SK-N-SH (cell line): ENCODE results near the gene EIF4E1B. TPM values are rescaled to one million over a fixed set of nuclear protein-coding genes. Genes with fewer than 3 reads are reported as not detected.

Experiments used
- CTCF ChIA-PET: fragments of 300-600, 350-600 bp; formaldehyde crosslinking; extraction: SDS; loops from one replicate; lab custom pipeline; 2021; lab: Yijun Ruan, JAX
- POLR2A ChIA-PET: fragments of 350-600 bp; sonication (Branson Sonifier 250); formaldehyde crosslinking; extraction: SDS; loops from one replicate; lab custom pipeline; 2020; ENCODE audit warnings: antibody characterized with exemption, inconsistent platforms; lab: Yijun Ruan, JAX
- DNase-seq: peaks from one replicate; pipeline ENCODE4 v3.0.0; 2012
- H2AFZ ChIP-seq: fragments of 200-600 bp; sonication (generic); 2 replicates; pipeline ENCODE4 v1.8.1; 2016; ENCODE audit warnings: antibody characterized with exemption, mild to moderate bottlenecking, low read depth
- H3F3A ChIP-seq: fragments of 200-600 bp; sonication (generic); replicated peaks from 2 replicates; pipeline ENCODE3; 2016; ENCODE audit warnings: antibody characterized with exemption, mild to moderate bottlenecking; ENCODE audit not compliant: insufficient read depth
- H3K27ac ChIP-seq, 2 experiments: fragments of 200-500 bp in 1 of 2; fragments of 200-600 bp in 1 of 2; sonication (Bioruptor generic) in 1 of 2; sonication (generic), shearing (Covaris generic) in 1 of 2; 2 replicates each; pipeline versions ENCODE4 v1.5.1 to v1.6.1; 2014 to 2016; ENCODE audit warnings: low read depth in 2 of 2, inconsistent platforms in 1 of 2, low read length in 1 of 2, mild to moderate bottlenecking in 1 of 2, mixed read lengths in 1 of 2
- H3K27me3 ChIP-seq: fragments of 200-600 bp; sonication (generic), shearing (Covaris generic); 2 replicates; pipeline ENCODE4 v1.6.1; 2016; ENCODE audit warnings: mixed run types; ENCODE audit not compliant: insufficient read depth
- H3K36me3 ChIP-seq, 2 experiments: fragments of 200-500 bp in 1 of 2; fragments of 200-600 bp in 1 of 2; sonication (Bioruptor generic) in 1 of 2; sonication (generic) in 1 of 2; replicated peaks in 1 of 2; 2 replicates each; pipeline versions ENCODE3 to v1.5.1; 2014 to 2016; ENCODE audit warnings: low read length in 1 of 2, mild to moderate bottlenecking in 1 of 2; ENCODE audit not compliant: insufficient read depth in 2 of 2, control insufficient read depth in 1 of 2
- H3K4me1 ChIP-seq, 2 experiments: fragments of 200-500 bp in 1 of 2; fragments of 200-600 bp in 1 of 2; sonication (Bioruptor generic) in 1 of 2; sonication (generic), shearing (Covaris generic) in 1 of 2; 2 replicates each; pipeline versions ENCODE4 v1.5.1 to v1.6.1; 2014 to 2016; ENCODE audit warnings: low read depth in 1 of 2, low read length in 1 of 2, mixed run types in 1 of 2; ENCODE audit not compliant: insufficient read depth in 2 of 2, control insufficient read depth in 1 of 2
- H3K4me2 ChIP-seq: fragments of 200-600 bp; sonication (generic), shearing (Covaris generic); 2 replicates; pipeline ENCODE4 v1.6.1; 2017; ENCODE audit warnings: mixed run types
- H3K4me3 ChIP-seq, 2 experiments: fragments of 200-500 bp in 1 of 2; fragments of 200-600 bp in 1 of 2; sonication (Bioruptor generic) in 1 of 2; sonication (generic), shearing (Covaris generic) in 1 of 2; 2 replicates each; pipeline versions ENCODE4 v1.5.1 to v1.8.1; 2014 to 2016; ENCODE audit warnings: low read depth in 2 of 2, inconsistent platforms in 1 of 2, low read length in 1 of 2, mild to moderate bottlenecking in 1 of 2, mixed read lengths in 1 of 2, moderate library complexity in 1 of 2
- H3K79me2 ChIP-seq: fragments of 200-600 bp; sonication (generic); 2 replicates; pipeline ENCODE4 v1.8.1; 2017; ENCODE audit warnings: mild to moderate bottlenecking; ENCODE audit not compliant: insufficient read depth
- H3K9ac ChIP-seq: fragments of 200-600 bp; sonication (generic); 2 replicates; pipeline ENCODE4 v1.6.1; 2017; ENCODE audit warnings: mixed run types
- H3K9me2 ChIP-seq: fragments of 200-600 bp; sonication (generic); 2 replicates; pipeline ENCODE4 v1.6.1; 2017; ENCODE audit warnings: mixed run types
- H3K9me3 ChIP-seq: fragments of 200-600 bp; sonication (generic); 2 replicates; pipeline ENCODE4 v1.6.1; 2017; ENCODE audit warnings: mixed run types, mild to moderate bottlenecking, moderate library complexity
- H4K20me1 ChIP-seq: fragments of 200-600 bp; sonication (generic); 2 replicates; pipeline ENCODE4 v1.6.1; 2017; ENCODE audit warnings: mild to moderate bottlenecking, mixed run types; ENCODE audit not compliant: insufficient read depth
- CHD2 ChIP-seq: fragments of 150-350 bp; IDR thresholded peaks from 2 replicates; pipeline ENCODE4 v1.6.1; 2018; ENCODE audit warnings: low read length; ENCODE audit not compliant: partially characterized antibody
- ELF1 ChIP-seq: IDR thresholded peaks from 2 replicates; pipeline ENCODE4 v1.4.0; 2012
- EP300 ChIP-seq, 2 experiments: IDR thresholded peaks; 2 replicates each; pipeline versions ENCODE4 v1.4.0 to v1.6.1; 2012; ENCODE audit warnings: borderline replicate concordance in 1 of 2, low read depth in 1 of 2, low read length in 1 of 2
- FOSL2 ChIP-seq: IDR thresholded peaks from 2 replicates; pipeline ENCODE4 v1.4.0; 2012; ENCODE audit warnings: low read depth, mild to moderate bottlenecking, moderate library complexity, borderline replicate concordance
- MEF2A ChIP-seq: IDR thresholded peaks from 2 replicates; pipeline ENCODE4 v1.4.0; 2012; ENCODE audit warnings: low read depth, borderline replicate concordance
- MXI1 ChIP-seq: IDR thresholded peaks from 2 replicates; pipeline ENCODE4 v1.6.1; 2012; ENCODE audit warnings: mild to moderate bottlenecking, low read depth, low read length, improper control_type of control experiment
- POLR2AphosphoS5 ChIP-seq: IDR thresholded peaks from 2 replicates; pipeline ENCODE4 v1.6.1; 2012; ENCODE audit warnings: low read depth, low read length
- RAD21 ChIP-seq: IDR thresholded peaks from 2 replicates; pipeline ENCODE4 v1.6.1; 2012; ENCODE audit warnings: mild to moderate bottlenecking, low read length
- RCOR1 ChIP-seq: fragments of 150-350 bp; IDR thresholded peaks from 2 replicates; pipeline ENCODE4 v1.6.1; 2017; ENCODE audit warnings: antibody characterized with exemption, low read length
- TCF12 ChIP-seq: IDR thresholded peaks from 2 replicates; pipeline ENCODE4 v1.4.0; 2012
- TEAD4 ChIP-seq: IDR thresholded peaks from 2 replicates; pipeline ENCODE4 v1.4.0; 2012; ENCODE audit warnings: mild to moderate bottlenecking, borderline replicate concordance; ENCODE audit not compliant: insufficient read depth
- YY1 ChIP-seq: IDR thresholded peaks from 2 replicates; pipeline ENCODE4 v1.4.0; 2012; ENCODE audit warnings: low read depth, mild to moderate bottlenecking
- WGBS: methylation state at CpG from one replicate; pipeline ENCODE4 v1.1.6; 2017; ENCODE audit warnings: low lambda C conversion rate; 5-methylcytosine and 5-hydroxymethylcytosine counted together
- polyA plus RNA-seq, 3 experiments: library from polyadenylated mRNA; depleted of rRNA; stranded (reverse); fragments of >200 nt; gene quantifications; 2 replicates each; pipeline ENCODE4 v1.2.3, GENCODE V29; 2012
- TF ChIP-seq, protein P1 (sequence below): IDR thresholded peaks from 2 replicates; pipeline ENCODE4 v1.4.0; 2012; ENCODE audit warnings: low read depth
- TF ChIP-seq, protein P2 (sequence below): IDR thresholded peaks from 2 replicates; pipeline ENCODE4; 2012
- TF ChIP-seq, protein P3 (sequence below): IDR thresholded peaks from 2 replicates; pipeline ENCODE4 v1.4.0; 2012; ENCODE audit warnings: low read depth, borderline replicate concordance
- TF ChIP-seq, protein P4 (sequence below): fragments of 200-600 bp; sonication (generic); IDR thresholded peaks from 2 replicates; pipeline ENCODE4 v1.6.1; 2017; ENCODE audit warnings: antibody characterized with exemption, mild to moderate bottlenecking, moderate library complexity
- TF ChIP-seq, protein P5 (sequence below): IDR thresholded peaks from 2 replicates; pipeline ENCODE4 v1.6.1; 2012; ENCODE audit warnings: mild to moderate bottlenecking, low read depth, low read length, moderate library complexity

The EIF4E1B gene
- polyA plus RNA-seq, 1 of the 3 experiments (the other 2 are of a cell fraction): not detected

DNA sequence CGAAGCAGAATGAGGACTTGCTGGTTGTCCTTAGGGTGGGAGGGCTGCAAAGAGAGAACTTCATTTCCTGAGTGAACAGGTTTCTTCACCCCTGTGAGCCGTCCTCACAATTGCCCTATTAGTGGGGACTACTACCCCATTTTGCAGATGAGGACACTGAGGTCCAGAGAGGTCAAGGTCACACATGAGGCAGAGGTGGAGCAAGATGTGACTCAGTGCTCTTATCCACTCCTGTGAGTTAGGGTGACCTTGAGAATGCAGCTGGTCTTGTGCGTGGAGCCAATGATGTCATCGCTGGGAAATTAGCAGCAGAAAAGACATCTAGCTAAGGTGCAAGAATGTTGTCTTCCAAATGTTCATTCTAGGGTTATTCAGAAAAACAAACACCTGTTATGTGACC is 47.4 kb upstream of the EIF4E1B start:
- no peaks in the 10 kb centered on the region for H3K9me2 ChIP-seq
- H3K9ac ChIP-seq: no peak overlapping the region
- H3K4me2 ChIP-seq: no peak overlapping the region
- TF ChIP-seq EP300 (IDR thresholded peaks at IDR 0.05; ENCODE audit: borderline replicate concordance in 1 of 2, low read depth in 1 of 2, low read length in 1 of 2) (no peak), YY1 (no peak), TEAD4 (no peak), CHD2 (no peak), POLR2AphosphoS5 (no peak), MEF2A (no peak), RAD21 (no peak), MXI1 (no peak)
- TF ChIP-seq, protein P1, sequence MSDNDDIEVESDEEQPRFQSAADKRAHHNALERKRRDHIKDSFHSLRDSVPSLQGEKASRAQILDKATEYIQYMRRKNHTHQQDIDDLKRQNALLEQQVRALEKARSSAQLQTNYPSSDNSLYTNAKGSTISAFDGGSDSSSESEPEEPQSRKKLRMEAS: no peak
- TF ChIP-seq, protein P2, sequence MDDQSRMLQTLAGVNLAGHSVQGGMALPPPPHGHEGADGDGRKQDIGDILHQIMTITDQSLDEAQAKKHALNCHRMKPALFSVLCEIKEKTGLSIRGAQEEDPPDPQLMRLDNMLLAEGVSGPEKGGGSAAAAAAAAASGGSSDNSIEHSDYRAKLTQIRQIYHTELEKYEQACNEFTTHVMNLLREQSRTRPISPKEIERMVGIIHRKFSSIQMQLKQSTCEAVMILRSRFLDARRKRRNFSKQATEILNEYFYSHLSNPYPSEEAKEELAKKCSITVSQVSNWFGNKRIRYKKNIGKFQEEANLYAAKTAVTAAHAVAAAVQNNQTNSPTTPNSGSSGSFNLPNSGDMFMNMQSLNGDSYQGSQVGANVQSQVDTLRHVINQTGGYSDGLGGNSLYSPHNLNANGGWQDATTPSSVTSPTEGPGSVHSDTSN: no peak
- TF ChIP-seq, protein P3, sequence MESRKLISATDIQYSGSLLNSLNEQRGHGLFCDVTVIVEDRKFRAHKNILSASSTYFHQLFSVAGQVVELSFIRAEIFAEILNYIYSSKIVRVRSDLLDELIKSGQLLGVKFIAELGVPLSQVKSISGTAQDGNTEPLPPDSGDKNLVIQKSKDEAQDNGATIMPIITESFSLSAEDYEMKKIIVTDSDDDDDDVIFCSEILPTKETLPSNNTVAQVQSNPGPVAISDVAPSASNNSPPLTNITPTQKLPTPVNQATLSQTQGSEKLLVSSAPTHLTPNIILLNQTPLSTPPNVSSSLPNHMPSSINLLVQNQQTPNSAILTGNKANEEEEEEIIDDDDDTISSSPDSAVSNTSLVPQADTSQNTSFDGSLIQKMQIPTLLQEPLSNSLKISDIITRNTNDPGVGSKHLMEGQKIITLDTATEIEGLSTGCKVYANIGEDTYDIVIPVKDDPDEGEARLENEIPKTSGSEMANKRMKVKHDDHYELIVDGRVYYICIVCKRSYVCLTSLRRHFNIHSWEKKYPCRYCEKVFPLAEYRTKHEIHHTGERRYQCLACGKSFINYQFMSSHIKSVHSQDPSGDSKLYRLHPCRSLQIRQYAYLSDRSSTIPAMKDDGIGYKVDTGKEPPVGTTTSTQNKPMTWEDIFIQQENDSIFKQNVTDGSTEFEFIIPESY: no peak
- TF ChIP-seq, all 33 proteins: peak for 0
- Histone ChIP-seq H2AFZ (no peak overlapping the region), H3K4me1 (no peaks in the 10 kb centered on the region), H4K20me1 (no peaks in the 10 kb centered on the region), H3K36me3 (no peaks in the 10 kb centered on the region), H3F3A (no peaks in the 10 kb centered on the region), H3K27ac (no peak overlapping the region), H3K79me2 (no peaks in the 10 kb centered on the region), H3K9me3 (no peaks in the 10 kb centered on the region), H3K27me3 (no peaks in the 10 kb centered on the region), H3K4me3 (no peak overlapping the region)
- 76% methylated on average over 4 of the region's 4 CpGs for WGBS
- ChIA-PET POLR2A (no interaction called here), CTCF (interaction anchor here (0.7 to 4.0 kb wide), 3 partner anchors 10 to 166 kb away, joined by 3 to 16 read pairs (median 4); no protein-coding TSS in a partner anchor)
- DNase-seq: no peak

DNA sequence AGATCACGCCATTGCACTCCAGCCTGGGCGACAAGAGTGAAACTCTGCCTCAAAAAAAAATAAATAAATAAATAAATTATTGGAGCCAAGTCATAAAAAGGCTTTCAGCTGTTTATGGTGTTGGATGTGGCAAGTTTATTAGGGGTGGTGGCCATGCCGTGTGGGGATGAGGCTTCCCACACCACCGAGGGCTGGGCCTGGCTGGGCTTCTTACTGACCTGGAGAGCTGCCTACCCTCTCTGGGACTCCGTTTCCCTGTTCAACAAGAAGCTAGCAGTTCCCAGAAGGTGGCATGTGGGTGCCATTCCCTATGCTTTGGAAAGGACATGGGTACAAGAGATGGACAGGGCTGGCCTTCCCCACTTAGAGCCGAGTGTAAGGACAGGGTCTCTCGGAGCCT is 43.1 kb upstream of the EIF4E1B start:
- DNase-seq: no peak
- Histone ChIP-seq H3K9ac (no peak overlapping the region), H3F3A (no peaks in the 10 kb centered on the region), H3K4me2 (no peak overlapping the region), H3K36me3 (no peaks in the 10 kb centered on the region), H3K4me1 (no peaks in the 10 kb centered on the region), H2AFZ (no peak overlapping the region), H3K4me3 (no peak overlapping the region), H3K27me3 (no peaks in the 10 kb centered on the region), H3K27ac (no peak overlapping the region), H4K20me1 (no peaks in the 10 kb centered on the region), H3K9me2 (no peaks in the 10 kb centered on the region), H3K79me2 (no peaks in the 10 kb centered on the region), H3K9me3 (no peaks in the 10 kb centered on the region)
- CTCF ChIA-PET: interaction anchor here (1.1 to 1.5 kb wide), 3 partner anchors 14 to 139 kb away, joined by 3 to 7 read pairs (median 3); partner anchors contain the start of gene FAF2
- 74% methylated on average over 6 of the region's 7 CpGs for WGBS
- POLR2A ChIA-PET: no interaction called here
- TF ChIP-seq, protein P3: no peak
- TF ChIP-seq RCOR1 (no peak), RAD21 (no peak), ELF1 (no peak), TCF12 (no peak), EP300 (IDR thresholded peaks at IDR 0.05; ENCODE audit: borderline replicate concordance in 1 of 2, low read depth in 1 of 2, low read length in 1 of 2) (no peak), FOSL2 (no peak)
- TF ChIP-seq, protein P4, sequence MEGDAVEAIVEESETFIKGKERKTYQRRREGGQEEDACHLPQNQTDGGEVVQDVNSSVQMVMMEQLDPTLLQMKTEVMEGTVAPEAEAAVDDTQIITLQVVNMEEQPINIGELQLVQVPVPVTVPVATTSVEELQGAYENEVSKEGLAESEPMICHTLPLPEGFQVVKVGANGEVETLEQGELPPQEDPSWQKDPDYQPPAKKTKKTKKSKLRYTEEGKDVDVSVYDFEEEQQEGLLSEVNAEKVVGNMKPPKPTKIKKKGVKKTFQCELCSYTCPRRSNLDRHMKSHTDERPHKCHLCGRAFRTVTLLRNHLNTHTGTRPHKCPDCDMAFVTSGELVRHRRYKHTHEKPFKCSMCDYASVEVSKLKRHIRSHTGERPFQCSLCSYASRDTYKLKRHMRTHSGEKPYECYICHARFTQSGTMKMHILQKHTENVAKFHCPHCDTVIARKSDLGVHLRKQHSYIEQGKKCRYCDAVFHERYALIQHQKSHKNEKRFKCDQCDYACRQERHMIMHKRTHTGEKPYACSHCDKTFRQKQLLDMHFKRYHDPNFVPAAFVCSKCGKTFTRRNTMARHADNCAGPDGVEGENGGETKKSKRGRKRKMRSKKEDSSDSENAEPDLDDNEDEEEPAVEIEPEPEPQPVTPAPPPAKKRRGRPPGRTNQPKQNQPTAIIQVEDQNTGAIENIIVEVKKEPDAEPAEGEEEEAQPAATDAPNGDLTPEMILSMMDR: no peak
- TF ChIP-seq, protein P5, sequence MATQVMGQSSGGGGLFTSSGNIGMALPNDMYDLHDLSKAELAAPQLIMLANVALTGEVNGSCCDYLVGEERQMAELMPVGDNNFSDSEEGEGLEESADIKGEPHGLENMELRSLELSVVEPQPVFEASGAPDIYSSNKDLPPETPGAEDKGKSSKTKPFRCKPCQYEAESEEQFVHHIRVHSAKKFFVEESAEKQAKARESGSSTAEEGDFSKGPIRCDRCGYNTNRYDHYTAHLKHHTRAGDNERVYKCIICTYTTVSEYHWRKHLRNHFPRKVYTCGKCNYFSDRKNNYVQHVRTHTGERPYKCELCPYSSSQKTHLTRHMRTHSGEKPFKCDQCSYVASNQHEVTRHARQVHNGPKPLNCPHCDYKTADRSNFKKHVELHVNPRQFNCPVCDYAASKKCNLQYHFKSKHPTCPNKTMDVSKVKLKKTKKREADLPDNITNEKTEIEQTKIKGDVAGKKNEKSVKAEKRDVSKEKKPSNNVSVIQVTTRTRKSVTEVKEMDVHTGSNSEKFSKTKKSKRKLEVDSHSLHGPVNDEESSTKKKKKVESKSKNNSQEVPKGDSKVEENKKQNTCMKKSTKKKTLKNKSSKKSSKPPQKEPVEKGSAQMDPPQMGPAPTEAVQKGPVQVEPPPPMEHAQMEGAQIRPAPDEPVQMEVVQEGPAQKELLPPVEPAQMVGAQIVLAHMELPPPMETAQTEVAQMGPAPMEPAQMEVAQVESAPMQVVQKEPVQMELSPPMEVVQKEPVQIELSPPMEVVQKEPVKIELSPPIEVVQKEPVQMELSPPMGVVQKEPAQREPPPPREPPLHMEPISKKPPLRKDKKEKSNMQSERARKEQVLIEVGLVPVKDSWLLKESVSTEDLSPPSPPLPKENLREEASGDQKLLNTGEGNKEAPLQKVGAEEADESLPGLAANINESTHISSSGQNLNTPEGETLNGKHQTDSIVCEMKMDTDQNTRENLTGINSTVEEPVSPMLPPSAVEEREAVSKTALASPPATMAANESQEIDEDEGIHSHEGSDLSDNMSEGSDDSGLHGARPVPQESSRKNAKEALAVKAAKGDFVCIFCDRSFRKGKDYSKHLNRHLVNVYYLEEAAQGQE: no peak
